H1 (cell line): ENCODE measurements around the gene CD81.

Experiments used
- CEBPB ChIP-seq: IDR thresholded peaks from 2 replicates; pipeline ENCODE4 v1.6.1; 2012; ENCODE audit warnings: low read depth, low read length
- CTCF ChIP-seq, 3 experiments: IDR thresholded peaks; 1 replicate in 2 of 3; 2 replicates in 1 of 3; pipeline versions ENCODE4 v1.5.1 to v1.6.1; 2011; ENCODE audit warnings: low read length in 3 of 3, mild to moderate bottlenecking in 3 of 3, inconsistent platforms in 2 of 3, low read depth in 1 of 3, moderate library complexity in 1 of 3; ENCODE audit not compliant: insufficient read depth in 1 of 3; ENCODE audit errors: control extremely low read depth in 1 of 3
- POLR2AphosphoS5 ChIP-seq: IDR thresholded peaks from 2 replicates; pipeline ENCODE4 v1.6.1; 2011; ENCODE audit warnings: low read depth, low read length
- RNF2 ChIP-seq: fragments of 200-900, 300-1000 bp; sonication (generic); IDR thresholded peaks from 2 replicates; pipeline ENCODE4 v1.7.1; 2016; ENCODE audit warnings: borderline replicate concordance, low read depth, mild to moderate bottlenecking, antibody characterized with exemption, low read length; ENCODE audit not compliant: poor library complexity, severe bottlenecking; ENCODE audit errors: missing control alignments
- USF2 ChIP-seq: IDR thresholded peaks from 2 replicates; pipeline ENCODE4 v1.6.1; 2011; ENCODE audit warnings: low read length, improper control_type of control experiment

- no peak for TF ChIP-seq CTCF (IDR thresholded peaks at IDR 0.05; ENCODE audit: control extremely low read depth in 1 of 3, insufficient read depth in 1 of 3, low read depth in 1 of 3, low read length in 3 of 3)
- no peak for TF ChIP-seq POLR2AphosphoS5
- no peak for TF ChIP-seq USF2
- TF ChIP-seq RNF2, result no peak
- TF ChIP-seq CEBPB, result no peak
Observed at GRCh38 chr11:2381494-2382128, 4.5 kb downstream of the CD81 start.
